PFSK-1 (cell line): ENCODE results near the gene CTPS1. TPM values are rescaled to one million over a fixed set of nuclear protein-coding genes. Genes with fewer than 3 reads are reported as not detected.

Experiments used
- FOXP2 ChIP-seq: optimal IDR thresholded peaks from 2 replicates; pipeline ENCODE3; 2011; ENCODE audit warnings: borderline replicate concordance, control low read depth, inconsistent platforms; ENCODE audit not compliant: insufficient read depth; ENCODE audit errors: extremely low read length, extremely low read depth
- POLR2AphosphoS5 ChIP-seq: IDR thresholded peaks from 2 replicates; pipeline ENCODE4 v1.6.1; 2012; ENCODE audit warnings: low read depth, mild to moderate bottlenecking, control low read depth, low read length, moderate library complexity
- REST ChIP-seq, 2 experiments: IDR thresholded peaks; 2 replicates each; pipeline versions ENCODE4 v1.6.1 to v1.8.0; 2011 to 2012; ENCODE audit warnings: low read depth in 2 of 2, low read length in 2 of 2, control low read depth in 1 of 2, inconsistent platforms in 1 of 2, mild to moderate bottlenecking in 1 of 2, moderate library complexity in 1 of 2; ENCODE audit not compliant: insufficient read depth in 1 of 2
- SIN3A ChIP-seq: IDR thresholded peaks from 2 replicates; pipeline ENCODE4 v1.6.1; 2012; ENCODE audit warnings: mild to moderate bottlenecking, low read length, moderate library complexity, borderline replicate concordance; ENCODE audit not compliant: insufficient read depth
- TAF1 ChIP-seq: IDR thresholded peaks from 2 replicates; pipeline ENCODE4 v1.6.1; 2012; ENCODE audit warnings: low read length, control low read depth, borderline replicate concordance; ENCODE audit not compliant: insufficient read depth
- polyA plus RNA-seq: library from polyadenylated mRNA; unstranded; fragments of >200 nt; gene quantifications from one replicate; pipeline ENCODE4 v1.2.1, GENCODE V29; 2012; ENCODE audit warnings: low read depth, missing spikeins; ENCODE audit not compliant: insufficient read length

The CTPS1 gene
- 58.7 TPM for polyA plus RNA-seq

GRCh38 chr1:40979241-40980067 is at the start of gene CTPS1:
Gene CTPS1, plus strand, starts transcription at chr1:40979696. Its CDS starts 3,595 bp downstream, at chr1:40983291.
- no peak; the same call in 1 of the 2 replicates for TF ChIP-seq SIN3A
- peak; percentile 15 for TF ChIP-seq FOXP2
- TF ChIP-seq REST (IDR thresholded peaks at IDR 0.05; ENCODE audit: insufficient read depth in 1 of 2, low read depth in 2 of 2, low read length in 2 of 2), result 0 out of 4 replicates have a peak, but pooled peaks have one; percentile 10 to 19
- TF ChIP-seq TAF1, result peak; percentile 93; the same call in 1 of the 2 replicates
- TF ChIP-seq POLR2AphosphoS5, result peak; percentile 94

GRCh38 chr1:40930174-40930964 is 49.1 kb upstream of the CTPS1 start:
- TF ChIP-seq REST (IDR thresholded peaks at IDR 0.05; ENCODE audit: insufficient read depth in 1 of 2, low read depth in 2 of 2, low read length in 2 of 2) (no peak), TAF1 (no peak), POLR2AphosphoS5 (no peak), FOXP2 (no peak), SIN3A (no peak)

- no peak for TF ChIP-seq REST (IDR thresholded peaks at IDR 0.05; ENCODE audit: insufficient read depth in 1 of 2, low read depth in 2 of 2, low read length in 2 of 2)
- no peak for TF ChIP-seq POLR2AphosphoS5
- TF ChIP-seq TAF1, result no peak
- no peak for TF ChIP-seq FOXP2
- no peak for TF ChIP-seq SIN3A
Observed at GRCh38 chr1:40931601-40932000, 47.9 kb upstream of the CTPS1 start.

- TF ChIP-seq POLR2AphosphoS5, result no peak
- no peak for TF ChIP-seq FOXP2
- no peak for TF ChIP-seq TAF1
- TF ChIP-seq REST (IDR thresholded peaks at IDR 0.05; ENCODE audit: insufficient read depth in 1 of 2, low read depth in 2 of 2, low read length in 2 of 2), result no peak
Observed at GRCh38 chr1:40932006-40932405, 47.5 kb upstream of the CTPS1 start.
